ENCODE measurements around the gene PCDHA6.

DNA sequence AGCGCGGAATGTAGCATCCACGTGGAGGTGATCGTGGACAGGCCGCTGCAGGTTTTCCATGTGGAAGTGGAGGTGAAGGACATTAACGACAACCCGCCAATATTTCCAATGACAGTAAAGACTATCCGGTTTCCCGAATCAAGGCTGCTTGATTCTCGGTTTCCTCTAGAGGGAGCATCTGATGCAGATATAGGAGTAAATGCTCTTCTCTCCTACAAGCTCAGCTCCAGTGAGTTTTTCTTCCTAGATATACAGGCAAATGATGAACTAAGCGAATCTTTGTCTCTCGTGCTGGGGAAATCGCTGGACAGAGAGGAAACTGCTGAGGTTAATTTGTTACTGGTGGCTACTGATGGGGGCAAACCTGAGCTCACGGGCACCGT, 32.5 kb upstream of the PCDHA6 start:
- no peak for TF ChIP-seq POLR2A (IDR thresholded peaks at IDR 0.05; ENCODE audit: extremely low read depth, insufficient read length)
- TF ChIP-seq, protein P1, sequence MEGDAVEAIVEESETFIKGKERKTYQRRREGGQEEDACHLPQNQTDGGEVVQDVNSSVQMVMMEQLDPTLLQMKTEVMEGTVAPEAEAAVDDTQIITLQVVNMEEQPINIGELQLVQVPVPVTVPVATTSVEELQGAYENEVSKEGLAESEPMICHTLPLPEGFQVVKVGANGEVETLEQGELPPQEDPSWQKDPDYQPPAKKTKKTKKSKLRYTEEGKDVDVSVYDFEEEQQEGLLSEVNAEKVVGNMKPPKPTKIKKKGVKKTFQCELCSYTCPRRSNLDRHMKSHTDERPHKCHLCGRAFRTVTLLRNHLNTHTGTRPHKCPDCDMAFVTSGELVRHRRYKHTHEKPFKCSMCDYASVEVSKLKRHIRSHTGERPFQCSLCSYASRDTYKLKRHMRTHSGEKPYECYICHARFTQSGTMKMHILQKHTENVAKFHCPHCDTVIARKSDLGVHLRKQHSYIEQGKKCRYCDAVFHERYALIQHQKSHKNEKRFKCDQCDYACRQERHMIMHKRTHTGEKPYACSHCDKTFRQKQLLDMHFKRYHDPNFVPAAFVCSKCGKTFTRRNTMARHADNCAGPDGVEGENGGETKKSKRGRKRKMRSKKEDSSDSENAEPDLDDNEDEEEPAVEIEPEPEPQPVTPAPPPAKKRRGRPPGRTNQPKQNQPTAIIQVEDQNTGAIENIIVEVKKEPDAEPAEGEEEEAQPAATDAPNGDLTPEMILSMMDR (IDR thresholded peaks at IDR 0.05; ENCODE audit: low read depth, low read length), result no peak
- TF ChIP-seq, protein P2, sequence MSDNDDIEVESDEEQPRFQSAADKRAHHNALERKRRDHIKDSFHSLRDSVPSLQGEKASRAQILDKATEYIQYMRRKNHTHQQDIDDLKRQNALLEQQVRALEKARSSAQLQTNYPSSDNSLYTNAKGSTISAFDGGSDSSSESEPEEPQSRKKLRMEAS (IDR thresholded peaks at IDR 0.05; ENCODE audit: low read depth, low read length), result no peak
